SHP77 (cell line): Measurements from ENCODE around the gene COX7A1.

Experiments used
- DNase-seq, 2 experiments: peaks; one replicate each; lab custom pipeline; 2025; lab: John Stamatoyannopoulos, UW

Gene COX7A1

DNA sequence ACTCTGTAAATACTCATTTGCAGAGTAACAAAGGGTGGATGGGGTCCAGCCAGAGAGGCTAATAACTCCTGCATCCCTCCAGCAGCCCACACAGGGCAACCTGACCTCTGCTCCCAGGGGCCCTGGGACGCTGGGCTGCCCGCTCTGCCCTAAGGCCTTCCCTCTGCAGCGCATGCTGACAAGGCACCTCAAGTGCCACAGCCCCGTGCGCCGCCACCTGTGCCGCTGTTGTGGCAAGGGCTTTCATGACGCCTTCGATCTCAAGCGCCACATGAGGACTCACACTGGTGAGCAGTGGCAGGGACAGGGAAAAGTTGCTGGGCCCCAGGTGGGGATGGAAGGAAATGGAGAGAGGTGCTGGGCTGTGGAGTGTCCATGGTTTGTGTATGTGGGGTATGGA is 39.6 kb downstream of the COX7A1 start:
- no peak for DNase-seq

- no peak for DNase-seq
Measured at GRCh38 chr19:36111200-36111539, 41.1 kb downstream of the COX7A1 start.

DNA sequence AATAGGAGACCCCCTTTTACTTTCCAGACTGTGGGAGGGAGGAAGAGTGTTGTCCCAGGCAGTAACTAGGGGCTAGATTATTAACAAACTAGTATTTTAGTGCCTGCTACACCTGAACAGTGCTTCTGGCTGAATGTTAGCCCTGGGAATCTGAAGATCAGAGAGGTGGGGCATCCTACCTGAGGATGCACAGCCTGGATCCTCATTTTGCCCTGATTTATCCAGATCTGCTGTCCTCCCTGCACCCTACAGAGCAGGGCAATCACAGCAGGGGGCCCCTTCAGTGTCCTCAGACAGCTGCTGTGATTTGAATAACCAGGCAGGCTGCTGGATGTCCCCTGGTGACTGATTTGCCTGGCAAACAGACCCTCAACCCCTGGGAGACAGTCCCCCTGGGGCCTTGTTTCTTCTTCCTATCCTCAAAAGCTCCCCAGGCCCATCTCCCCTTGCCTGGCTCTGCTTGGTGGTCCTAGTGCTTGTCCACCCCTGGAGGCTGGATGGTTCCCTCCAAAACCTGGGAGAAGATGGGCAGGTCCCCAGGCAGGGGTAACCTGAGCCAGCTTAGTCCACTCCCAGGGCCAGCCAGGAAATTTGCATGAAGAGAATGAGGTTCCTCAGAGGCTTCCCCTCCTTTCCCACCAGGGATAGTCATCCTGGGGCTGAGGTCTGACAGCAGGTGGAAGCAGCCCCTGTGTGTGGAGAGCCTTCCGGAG is 41.6 kb downstream of the COX7A1 start, which contains the start of gene OVOL3:
TSS of gene OVOL3 (plus strand) at position 657 of the 713 bp plus-strand sequence. CDS start 60 bp downstream, outside the sequence.
- DNase-seq, result no peak

GRCh38 chr19:36108684-36109083 is 43.6 kb downstream of the COX7A1 start:
- no peak for DNase-seq

DNA sequence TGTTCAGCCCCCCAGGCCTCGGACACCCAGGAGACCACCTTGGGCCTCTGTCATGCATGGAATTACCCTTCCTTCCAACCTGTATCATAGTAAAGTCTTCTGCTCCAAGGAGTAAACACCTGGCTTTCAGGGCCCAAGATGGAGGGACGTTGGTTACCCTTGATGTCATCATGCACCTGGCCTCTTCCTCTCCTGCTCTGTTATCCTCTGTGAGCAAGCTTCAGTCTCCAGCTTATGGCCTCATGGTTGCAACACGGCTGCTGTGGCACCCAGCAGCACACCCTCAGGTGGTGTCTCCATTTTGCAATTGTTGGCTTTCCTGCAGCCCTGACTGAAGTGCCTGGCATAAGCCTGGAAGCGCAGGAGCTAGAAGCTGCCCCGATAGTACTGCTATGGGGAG is 45.3 kb downstream of the COX7A1 start:
- no peak for DNase-seq

- no peak for DNase-seq
Measured at GRCh38 chr19:36106441-36106840, 45.8 kb downstream of the COX7A1 start.

DNA sequence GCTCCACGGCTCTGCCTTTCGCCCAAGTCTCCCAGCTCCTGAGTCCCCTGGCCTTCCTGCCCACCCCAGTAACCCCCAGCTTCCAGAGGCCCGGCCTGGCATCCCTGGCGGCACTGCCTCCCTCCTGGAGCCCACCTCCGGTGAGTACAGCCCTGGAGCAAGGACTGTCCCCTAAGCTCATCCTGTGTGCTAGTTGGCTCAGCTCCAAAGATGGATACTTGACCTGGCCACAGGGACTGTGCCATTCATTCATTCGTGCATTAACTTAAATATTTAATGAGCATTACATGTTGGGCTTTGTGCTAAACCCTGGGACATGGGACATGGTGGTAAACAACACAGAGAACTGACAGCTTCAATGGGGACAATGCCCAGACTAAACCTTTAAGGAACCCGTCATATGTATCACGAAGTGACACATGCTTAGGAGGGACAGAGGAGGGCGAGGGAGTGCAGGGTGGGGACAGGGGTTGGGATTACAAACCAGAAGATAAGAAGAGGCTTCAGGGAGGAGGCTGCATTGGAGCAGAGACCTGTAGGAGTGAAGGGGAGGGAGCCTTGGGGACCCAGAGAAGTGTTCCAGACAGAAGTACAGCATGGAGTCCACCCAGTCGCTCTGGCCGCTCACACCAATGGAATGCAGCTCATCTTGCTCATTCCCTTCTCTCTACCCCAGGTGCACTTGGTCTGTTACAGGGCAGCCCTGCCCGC is 48.2 kb downstream of the COX7A1 start:
- no peak for DNase-seq

DNA sequence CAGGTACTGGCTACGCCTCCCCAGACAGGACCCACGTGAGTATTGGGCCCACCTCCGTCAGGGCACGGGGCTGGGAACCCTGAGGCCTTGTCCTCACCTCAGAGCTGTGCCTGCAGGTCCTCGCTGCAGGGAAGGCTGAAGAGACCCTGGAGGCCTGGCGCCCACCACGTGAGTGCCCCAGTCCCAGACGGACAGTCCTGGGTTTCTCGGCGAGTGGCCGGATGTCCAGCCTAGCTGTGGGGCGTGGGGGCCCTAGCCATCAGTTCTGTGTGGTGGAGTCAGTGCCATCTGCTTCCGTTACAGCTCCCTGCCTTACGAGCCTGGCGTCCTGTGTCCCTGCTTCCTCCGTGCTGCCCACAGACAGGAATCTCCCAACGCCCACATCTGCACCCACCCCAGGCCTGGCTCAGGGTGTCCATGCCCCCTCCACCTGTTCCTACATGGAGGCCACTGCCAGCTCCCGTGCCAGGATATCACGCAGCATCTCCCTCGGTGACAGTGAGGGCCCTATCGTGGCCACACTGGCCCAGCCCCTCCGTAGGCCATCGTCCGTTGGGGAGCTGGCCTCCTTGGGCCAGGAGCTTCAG is 49.1 kb downstream of the COX7A1 start:
- DNase-seq, result no peak

DNA sequence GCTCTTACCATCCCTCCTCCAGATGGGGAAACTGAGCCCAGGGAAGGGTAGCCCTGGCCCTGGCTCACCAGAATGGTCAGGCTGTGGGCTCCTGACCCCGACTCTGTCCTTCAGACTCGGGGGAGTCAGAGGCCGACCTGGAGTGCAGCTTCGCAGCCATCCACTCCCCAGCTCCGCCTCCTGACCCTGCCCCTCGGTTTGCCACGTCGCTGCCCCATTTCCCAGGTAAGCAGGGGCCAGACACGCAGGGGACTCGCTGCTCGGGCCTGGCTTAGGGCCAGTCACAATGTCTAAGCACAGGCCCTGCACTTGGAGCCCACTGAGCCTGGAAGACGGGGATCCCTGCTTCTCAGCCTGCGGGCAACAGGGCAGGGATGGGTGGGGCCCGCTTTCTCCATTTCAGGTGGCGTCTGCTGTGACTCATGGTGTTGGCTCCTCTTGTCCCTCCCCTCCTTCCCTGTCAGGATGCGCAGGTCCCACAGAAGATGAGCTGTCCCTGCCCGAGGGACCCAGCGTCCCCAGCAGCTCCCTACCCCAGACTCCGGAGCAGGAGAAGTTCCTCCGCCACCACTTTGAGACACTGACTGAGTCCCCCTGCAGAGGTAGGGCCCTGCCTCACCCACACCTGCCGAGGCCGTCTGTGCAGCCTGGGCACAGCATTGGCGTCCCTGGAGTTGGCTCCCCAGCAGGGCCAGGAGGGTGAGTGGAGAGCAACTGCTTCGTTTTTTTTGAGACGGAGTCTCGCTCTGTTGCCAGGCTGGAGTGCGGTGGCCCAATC is 50.5 kb downstream of the COX7A1 start:
- DNase-seq, result no peak
